Smooth muscle cell (in vitro differentiated cells): Measurements from ENCODE around the gene TASOR2. TPM values are rescaled to one million over a fixed set of nuclear protein-coding genes. Genes with fewer than 3 reads are reported as not detected.

Experiments
- DNase-seq: peaks from one replicate; lab custom pipeline; 2025; ENCODE audit not compliant: unreplicated experiment; lab: John Stamatoyannopoulos, UW
- H2AFZ ChIP-seq: fragments of 200-600 bp; sonication (generic); 2 replicates; pipeline ENCODE4 v1.6.0; 2016; ENCODE audit warnings: antibody characterized with exemption, low read depth, mild to moderate bottlenecking
- H3F3A ChIP-seq: fragments of 200-600 bp; sonication (generic); 2 replicates; pipeline ENCODE4 v1.6.0; 2017; ENCODE audit warnings: antibody characterized with exemption, low read depth
- H3K27ac ChIP-seq: fragments of 200-600 bp; sonication (generic); 2 replicates; pipeline ENCODE4 v1.5.1; 2016; ENCODE audit warnings: low read depth, mild to moderate bottlenecking
- H3K27me3 ChIP-seq: fragments of 200-600 bp; sonication (generic); 2 replicates; pipeline ENCODE4 v1.6.1; 2016; ENCODE audit warnings: low read depth, mild to moderate bottlenecking
- H3K36me3 ChIP-seq: fragments of 200-600 bp; sonication (generic); 2 replicates; pipeline ENCODE4 v1.5.1; 2016; ENCODE audit warnings: low read depth
- H3K4me1 ChIP-seq: fragments of 200-600 bp; sonication (generic); 2 replicates; pipeline ENCODE4 v1.5.1; 2016; ENCODE audit warnings: low read depth
- H3K4me2 ChIP-seq: fragments of 200-600 bp; sonication (generic); 2 replicates; pipeline ENCODE4 v1.6.0; 2016; ENCODE audit warnings: mild to moderate bottlenecking
- H3K4me3 ChIP-seq: fragments of 200-600 bp; sonication (generic); 2 replicates; pipeline ENCODE4 v1.5.1; 2016; ENCODE audit warnings: mild to moderate bottlenecking
- H3K79me2 ChIP-seq: fragments of 200-600 bp; sonication (generic); 2 replicates; pipeline ENCODE4 v1.6.0; 2016; ENCODE audit warnings: low read depth, mild to moderate bottlenecking
- H3K9ac ChIP-seq: fragments of 200-600 bp; sonication (generic); 2 replicates; pipeline ENCODE4 v1.6.0; 2016; ENCODE audit warnings: low read depth
- H3K9me3 ChIP-seq: fragments of 200-600 bp; sonication (generic); replicated peaks from 2 replicates; pipeline ENCODE4 v1.5.1; 2016; ENCODE audit warnings: low read depth
- H4K20me1 ChIP-seq: fragments of 200-600 bp; sonication (generic); 2 replicates; pipeline ENCODE4 v1.6.0; 2016; ENCODE audit warnings: low read depth
- WGBS: methylation state at CpG from one replicate; pipeline ENCODE4 v1.1.7; 2016; ENCODE audit warnings: low lambda C conversion rate; 5-methylcytosine and 5-hydroxymethylcytosine counted together
- polyA plus RNA-seq: library from polyadenylated mRNA; unstranded; fragments of >200 nt; fragmentation: Nextera tagmentation; extraction: Ambion mirVana; gene quantifications from 2 replicates; pipeline ENCODE4 v1.2.1, GENCODE V29; 2016
- total RNA-seq: library from RNA; depleted of rRNA; stranded (reverse); fragments of >200 nt; gene quantifications from 2 replicates; pipeline ENCODE4 v1.2.3, GENCODE V29; 2014
- TF ChIP-seq, protein P1 (sequence below): fragments of 200-600 bp; sonication (generic); IDR thresholded peaks from 2 replicates; pipeline ENCODE4 v1.5.1; 2017; ENCODE audit warnings: borderline replicate concordance, mild to moderate bottlenecking, antibody characterized with exemption; ENCODE audit not compliant: insufficient read depth, poor library complexity, severe bottlenecking

Gene TASOR2
- total and polyA plus RNA-seq, 2 experiments from 2014 or later, result 15.4 to 132 TPM

DNA sequence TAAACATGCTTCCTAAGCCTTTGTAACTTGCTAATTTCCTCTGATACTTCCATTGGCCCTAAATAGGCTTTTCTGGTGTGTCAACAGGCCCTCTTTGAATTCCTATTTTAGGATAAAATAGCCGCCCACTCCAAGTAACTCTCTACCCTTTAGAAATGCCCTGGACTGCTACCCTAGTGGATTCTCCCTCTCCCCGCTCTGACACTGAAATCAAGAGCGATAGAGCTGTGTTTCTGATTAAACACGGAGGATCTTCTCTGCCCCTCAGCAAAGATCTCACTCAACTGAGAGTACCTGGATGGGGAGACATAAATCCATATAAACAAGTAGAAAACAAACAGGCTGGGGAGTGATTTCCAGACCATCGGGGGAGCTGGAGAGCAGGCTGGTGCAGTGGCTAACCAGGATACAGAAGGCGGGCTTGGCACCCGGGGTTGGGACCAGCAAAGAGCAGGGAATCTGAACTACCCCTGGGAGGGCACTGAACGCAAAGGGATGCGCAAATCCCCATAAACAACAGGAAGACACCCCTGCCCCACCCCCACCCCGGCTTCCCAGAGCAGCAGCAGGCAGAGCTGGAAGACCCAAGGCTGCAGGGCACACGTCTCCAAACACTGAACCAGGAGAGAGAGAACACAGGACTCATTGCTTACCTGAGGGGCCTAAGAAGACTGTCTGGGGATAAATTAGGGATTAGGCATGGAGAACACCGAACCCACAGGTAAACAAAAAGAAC lies 20.8 kb upstream of the TASOR2 start:
- no peaks in the 10 kb centered on the region for H3K36me3 ChIP-seq
- no peak overlapping the region for H3K4me2 ChIP-seq
- no peaks in the 10 kb centered on the region for H3F3A ChIP-seq
- no peak overlapping the region for H3K27ac ChIP-seq
- H3K9me3 ChIP-seq, result no peaks in the 10 kb centered on the region
- no peak for DNase-seq
- H3K4me1 ChIP-seq, result peaks cover 23% of the 10 kb centered on the region
- TF ChIP-seq, protein P1, sequence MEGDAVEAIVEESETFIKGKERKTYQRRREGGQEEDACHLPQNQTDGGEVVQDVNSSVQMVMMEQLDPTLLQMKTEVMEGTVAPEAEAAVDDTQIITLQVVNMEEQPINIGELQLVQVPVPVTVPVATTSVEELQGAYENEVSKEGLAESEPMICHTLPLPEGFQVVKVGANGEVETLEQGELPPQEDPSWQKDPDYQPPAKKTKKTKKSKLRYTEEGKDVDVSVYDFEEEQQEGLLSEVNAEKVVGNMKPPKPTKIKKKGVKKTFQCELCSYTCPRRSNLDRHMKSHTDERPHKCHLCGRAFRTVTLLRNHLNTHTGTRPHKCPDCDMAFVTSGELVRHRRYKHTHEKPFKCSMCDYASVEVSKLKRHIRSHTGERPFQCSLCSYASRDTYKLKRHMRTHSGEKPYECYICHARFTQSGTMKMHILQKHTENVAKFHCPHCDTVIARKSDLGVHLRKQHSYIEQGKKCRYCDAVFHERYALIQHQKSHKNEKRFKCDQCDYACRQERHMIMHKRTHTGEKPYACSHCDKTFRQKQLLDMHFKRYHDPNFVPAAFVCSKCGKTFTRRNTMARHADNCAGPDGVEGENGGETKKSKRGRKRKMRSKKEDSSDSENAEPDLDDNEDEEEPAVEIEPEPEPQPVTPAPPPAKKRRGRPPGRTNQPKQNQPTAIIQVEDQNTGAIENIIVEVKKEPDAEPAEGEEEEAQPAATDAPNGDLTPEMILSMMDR, result no peak
- H4K20me1 ChIP-seq, result peaks cover 4% of the 10 kb centered on the region
- H2AFZ ChIP-seq, result no peak overlapping the region
- WGBS, result 63% methylated on average over 12 of the region's 12 CpGs
- no peak overlapping the region for H3K9ac ChIP-seq
- H3K27me3 ChIP-seq, result no peaks in the 10 kb centered on the region
- peaks cover 45% of the 10 kb centered on the region for H3K79me2 ChIP-seq
- no peak overlapping the region for H3K4me3 ChIP-seq

DNA sequence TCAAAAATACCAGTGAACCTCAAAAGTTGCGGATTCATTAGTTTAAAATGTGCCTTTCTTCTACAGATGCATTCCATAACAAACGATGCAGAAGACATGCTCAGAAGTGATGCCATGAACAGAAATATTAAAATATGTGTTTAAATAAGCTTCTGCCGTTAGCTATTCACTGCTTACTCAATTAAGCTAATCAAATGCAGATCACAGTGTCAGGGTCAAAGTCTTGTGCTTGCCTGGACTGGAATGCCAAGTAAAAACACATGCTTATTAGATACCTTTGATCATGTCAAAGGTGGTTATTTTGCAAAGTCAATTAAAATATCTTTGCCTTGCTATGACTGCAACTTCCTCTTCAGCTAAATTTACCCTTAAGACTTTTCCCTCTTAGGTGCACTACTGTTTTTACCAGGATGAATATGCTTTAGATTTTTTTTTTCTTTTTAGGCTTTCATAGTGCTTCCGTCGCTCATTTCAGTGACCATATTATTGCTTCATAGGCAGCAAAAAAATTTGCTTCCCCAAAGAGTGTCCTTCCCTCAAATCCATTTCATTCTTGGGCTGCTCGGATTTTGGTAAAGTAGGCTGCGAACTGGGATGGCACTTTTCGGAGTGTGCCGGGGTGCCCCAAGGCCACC lies 19.1 kb upstream of the TASOR2 start:
- Histone ChIP-seq H3K27ac (no peak overlapping the region), H4K20me1 (peaks cover 4% of the 10 kb centered on the region), H2AFZ (peak overlapping the region; percentile 61), H3K36me3 (no peaks in the 10 kb centered on the region), H3K4me3 (peak overlapping the region; percentile 78), H3K4me2 (peak overlapping the region; percentile 94), H3K9ac (peak overlapping the region; percentile 22), H3K79me2 (peaks cover 36% of the 10 kb centered on the region), H3K9me3 (no peaks in the 10 kb centered on the region), H3K27me3 (no peaks in the 10 kb centered on the region), H3K4me1 (peaks cover 16% of the 10 kb centered on the region), H3F3A (no peaks in the 10 kb centered on the region)
- no peak for DNase-seq
- WGBS, result 31% methylated on average over 9 of the region's 9 CpGs
- TF ChIP-seq, protein P1, result no peak

DNA sequence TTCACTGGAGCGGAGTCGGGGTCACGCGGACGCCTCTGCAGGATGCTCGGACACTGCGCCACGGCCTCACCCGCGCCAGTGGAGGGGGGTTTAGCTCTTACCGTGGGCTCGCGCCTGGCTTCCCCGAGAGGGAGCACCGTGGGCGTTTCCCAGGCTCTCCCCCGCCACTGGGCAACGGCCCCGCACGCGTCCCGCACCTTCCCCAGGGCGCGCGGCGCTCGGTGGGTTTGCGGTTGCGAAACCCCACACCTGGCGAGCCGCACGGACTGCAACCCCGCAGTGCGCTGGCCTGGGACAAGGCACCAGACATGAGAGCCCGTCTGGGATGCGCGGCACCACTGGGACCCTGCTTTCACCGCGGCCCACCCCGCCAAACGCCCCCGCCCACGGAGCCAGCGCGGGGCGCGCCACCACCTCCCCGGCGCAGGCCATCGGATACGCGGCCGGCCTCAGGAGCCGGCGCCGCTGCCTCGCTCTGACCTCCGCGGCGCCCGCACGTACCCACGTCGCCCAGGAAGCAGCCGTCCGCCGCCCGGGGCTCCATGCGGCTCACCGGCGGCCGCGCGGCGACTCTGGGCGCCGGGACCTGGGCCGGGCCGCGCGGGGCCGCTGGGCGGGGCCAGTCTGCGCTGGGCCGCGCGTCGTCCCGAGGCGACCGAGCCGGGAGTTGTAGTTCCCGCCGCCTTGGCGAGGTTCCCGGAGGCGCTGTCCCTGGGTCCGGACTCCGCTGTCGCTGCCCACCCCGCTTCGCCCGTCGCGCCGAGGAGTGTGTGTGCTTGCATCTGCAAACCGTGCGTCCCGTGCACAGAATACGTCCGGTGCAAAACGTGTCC lies 18.4 kb upstream of the TASOR2 start, which contains the start of gene ASB13:
Gene ASB13 (minus strand): TSS at position 588 of the 833 bp plus-strand sequence. CDS start 44 bp downstream, at position 544.
- Histone ChIP-seq H3K27me3 (no peaks in the 10 kb centered on the region), H3K4me2 (peak within 1 kb of the TSS; percentile 94), H3K79me2 (peaks cover 33% of the 10 kb centered on the region), H3F3A (no peaks in the 10 kb centered on the region), H3K4me1 (peaks cover 16% of the 10 kb centered on the region), H3K27ac (no peak within 1 kb of the TSS), H4K20me1 (peaks cover 4% of the 10 kb centered on the region), H3K9ac (peak within 1 kb of the TSS; percentile 22), H3K4me3 (peak within 1 kb of the TSS; percentile 78), H2AFZ (peak within 1 kb of the TSS; percentile 61), H3K9me3 (no peaks in the 10 kb centered on the region), H3K36me3 (no peaks in the 10 kb centered on the region)
- DNase-seq, result no peak
- 2% methylated on average over 100 of the region's 112 CpGs for WGBS
- TF ChIP-seq, protein P1, result no peak
